CD14-positive monocyte (primary cell): ENCODE results near the gene TBC1D22A. TPM values are rescaled to one million over a fixed set of nuclear protein-coding genes. Genes with fewer than 3 reads are reported as not detected.

ENCODE experiments used
- DNase-seq, 3 donors: peaks; one replicate each; pipeline ENCODE4 v3.0.0-alpha.2; 2011 to 2022
- H2AFZ ChIP-seq: 2 replicates; pipeline ENCODE4 v1.6.0; 2012; ENCODE audit warnings: mild to moderate bottlenecking, low read depth, low read length, inconsistent platforms; ENCODE audit not compliant: insufficient read depth, poor library complexity, severe bottlenecking
- H3K27ac ChIP-seq, 2 donors: 1 replicate in 1 of 2; 2 replicates in 1 of 2; pipeline ENCODE4 v1.5.1; 2012 to 2013; ENCODE audit warnings: low read length in 2 of 2, control low read depth in 1 of 2, inconsistent platforms in 1 of 2, low read depth in 1 of 2, mild to moderate bottlenecking in 1 of 2
- H3K27me3 ChIP-seq, 2 donors: one replicate each; pipeline versions ENCODE4 v1.6.0 to v1.6.1; 2011 to 2013; ENCODE audit warnings: low read length in 2 of 2; ENCODE audit not compliant: control insufficient read depth in 2 of 2, insufficient read depth in 2 of 2
- H3K36me3 ChIP-seq, 2 donors: replicated peaks in 1 of 2; 1 replicate in 1 of 2; 2 replicates in 1 of 2; pipeline versions ENCODE4 v1.5.1 to v1.6.1; 2012 to 2013; ENCODE audit warnings: low read length in 2 of 2, control low read depth in 1 of 2, inconsistent platforms in 1 of 2, mild to moderate bottlenecking in 1 of 2; ENCODE audit not compliant: insufficient read depth in 2 of 2, control insufficient read depth in 1 of 2
- H3K4me1 ChIP-seq, 2 donors: 1 replicate in 1 of 2; 2 replicates in 1 of 2; pipeline versions ENCODE4 v1.5.1 to v1.6.1; 2012 to 2013; ENCODE audit warnings: low read length in 2 of 2, control low read depth in 1 of 2, inconsistent platforms in 1 of 2, mild to moderate bottlenecking in 1 of 2, moderate library complexity in 1 of 2; ENCODE audit not compliant: insufficient read depth in 2 of 2, control insufficient read depth in 1 of 2
- H3K4me2 ChIP-seq: replicated peaks from 2 replicates; pipeline ENCODE3; 2012; ENCODE audit warnings: low read length, moderate library complexity, mild to moderate bottlenecking; ENCODE audit not compliant: poor library complexity, severe bottlenecking; ENCODE audit errors: extremely low read depth
- H3K4me3 ChIP-seq, 3 experiments: fragments of 200-600 bp in 1 of 3; sonication (generic) in 1 of 3; replicated peaks in 1 of 3; 1 replicate in 2 of 3; 2 replicates in 1 of 3; pipeline ENCODE4 v1.5.1; 2011 to 2013; ENCODE audit warnings: low read length in 3 of 3, mild to moderate bottlenecking in 3 of 3, control low read depth in 2 of 3, low read depth in 2 of 3, inconsistent platforms in 1 of 3, moderate library complexity in 1 of 3
- H3K79me2 ChIP-seq: 2 replicates; pipeline ENCODE4 v1.6.0; 2012; ENCODE audit warnings: mild to moderate bottlenecking, control low read depth, inconsistent platforms, low read length, moderate library complexity; ENCODE audit not compliant: insufficient read depth
- H3K9ac ChIP-seq: 2 replicates; pipeline ENCODE4 v1.6.0; 2017; ENCODE audit warnings: low read length, mild to moderate bottlenecking; ENCODE audit not compliant: insufficient read depth, poor library complexity, severe bottlenecking
- H3K9me3 ChIP-seq, 2 donors: replicated peaks in 1 of 2; 1 replicate in 1 of 2; 2 replicates in 1 of 2; pipeline versions ENCODE4 v1.5.1 to v1.6.1; 2012 to 2013; ENCODE audit warnings: low read length in 2 of 2, control low read depth in 1 of 2; ENCODE audit not compliant: control insufficient read depth in 1 of 2, insufficient read depth in 1 of 2
- H4K20me1 ChIP-seq: 2 replicates; pipeline ENCODE4 v1.6.0; 2012; ENCODE audit warnings: mild to moderate bottlenecking, low read length, control low read depth, moderate library complexity; ENCODE audit not compliant: insufficient read depth
- H3K27ac Mint-ChIP-seq, 7 donors: one replicate each; pipeline ENCODE4 v1.8.0; 2020; ENCODE audit warnings: mild to moderate bottlenecking in 7 of 7, mixed read lengths in 7 of 7, moderate library complexity in 6 of 7, inconsistent platforms in 2 of 7
- H3K27me3 Mint-ChIP-seq, 3 donors: one replicate each; pipeline ENCODE4 v1.8.0; 2021 to 2022; ENCODE audit warnings: low read depth in 3 of 3, mild to moderate bottlenecking in 3 of 3, mixed read lengths in 3 of 3, moderate library complexity in 3 of 3, inconsistent platforms in 1 of 3
- H3K36me3 Mint-ChIP-seq, 2 donors: one replicate each; pipeline ENCODE4 v1.8.0; 2020; ENCODE audit warnings: mixed read lengths in 2 of 2, inconsistent platforms in 1 of 2, mild to moderate bottlenecking in 1 of 2
- H3K4me1 Mint-ChIP-seq: one replicate; pipeline ENCODE4 v1.8.0; 2020; ENCODE audit warnings: mild to moderate bottlenecking, mixed read lengths
- H3K4me3 Mint-ChIP-seq, 2 donors: one replicate each; pipeline ENCODE4 v1.8.0; 2020; ENCODE audit warnings: mild to moderate bottlenecking in 2 of 2, mixed read lengths in 2 of 2, moderate library complexity in 1 of 2
- H3K9me3 Mint-ChIP-seq, 7 donors: one replicate each; pipeline ENCODE4 v1.8.0; 2020 to 2022; ENCODE audit warnings: mixed read lengths in 7 of 7, mild to moderate bottlenecking in 6 of 7, moderate library complexity in 6 of 7, inconsistent platforms in 2 of 7
- CTCF ChIP-seq: fragments of 200-600 bp; IDR thresholded peaks from one replicate; pipeline ENCODE4 v1.8.0; 2022; ENCODE audit warnings: antibody characterized with exemption, mild to moderate bottlenecking
- WGBS: methylation state at CpG from one replicate; pipeline ENCODE4 v1.1.5; 2013; ENCODE audit warnings: missing lambda C conversion rate; ENCODE audit not compliant: insufficient coverage; 5-methylcytosine and 5-hydroxymethylcytosine counted together
- intact Hi-C, 2 donors: fragments of 100-400 bp; cut with micrococcal nuclease; formaldehyde crosslinking; loops; one replicate each; pipeline versions ENCODE4 v1.15.0 to v1.15.1; 2023
- polyA plus RNA-seq, 3 donors: library from polyadenylated mRNA; depleted of rRNA in 1 of 3; unstranded in 2 of 3; stranded (reverse) in 1 of 3; fragments of 300-500 nt in 2 of 3; fragments of >200 nt in 1 of 3; fragmentation: Illumina TruSeq in 2 of 3; gene quantifications; 1 replicate in 2 of 3; 2 replicates in 1 of 3; pipeline ENCODE4 v1.2.3, GENCODE V29; 2012 to 2021

The TBC1D22A gene
- polyA plus RNA-seq, 3 donors = 25.9 to 36.2 (median 29.5) TPM

- 92% methylated on average over 12 of the region's 15 CpGs for WGBS
- Histone ChIP-seq H3K27ac (no peak overlapping the region), H2AFZ (no peak overlapping the region), H3K9ac (no peak overlapping the region), H3K4me3 (no peak overlapping the region), H3K9me3 (no peaks in the 10 kb centered on the region), H3K79me2 (peaks cover 60% of the 10 kb centered on the region), H4K20me1 (peaks cover 99% of the 10 kb centered on the region), H3K36me3 (peaks cover 33 to 86% of the 10 kb centered on the region in 2 donors), H3K4me2 (no peak overlapping the region), H3K27me3 (no peaks in the 10 kb centered on the region), H3K4me1 (peaks cover 0 to 3% of the 10 kb centered on the region in 2 donors)
- DNase-seq = no peak
- peaks cover 0 to 2% (median 0%) of the 10 kb centered on the region in 3 donors for H3K27me3 Mint-ChIP-seq
- no peak for TF ChIP-seq CTCF
- H3K4me1 Mint-ChIP-seq = peaks cover 15% of the 10 kb centered on the region
- peak overlapping the region in 1 of 7 donors; percentile 56 for H3K27ac Mint-ChIP-seq
- H3K4me3 Mint-ChIP-seq = no peak overlapping the region
- intact Hi-C loops = no loop called here
- H3K36me3 Mint-ChIP-seq = peaks cover 71 to 74% of the 10 kb centered on the region in 2 donors
- no peaks in the 10 kb centered on the region for H3K9me3 Mint-ChIP-seq
These were observed 64.1 kb downstream of the TBC1D22A start for GRCh38 chr22:46826438-46827135.

- WGBS = 96% methylated on average over 22 of the region's 25 CpGs
- H3K36me3 Mint-ChIP-seq = peaks cover 67 to 70% of the 10 kb centered on the region in 2 donors
- TF ChIP-seq CTCF = no peak
These were observed 64.8 kb downstream of the TBC1D22A start for GRCh38 chr22:46827136-46827780.

More at GRCh38 chr22:46827136-46827780, 64.8 kb downstream of the TBC1D22A start:
- DNase-seq = no peak
- H3K9me3 Mint-ChIP-seq = no peaks in the 10 kb centered on the region
- Histone ChIP-seq H3K4me2 (no peak overlapping the region), H2AFZ (no peak overlapping the region), H3K36me3 (peaks cover 33 to 87% of the 10 kb centered on the region in 2 donors), H3K79me2 (peaks cover 63% of the 10 kb centered on the region), H4K20me1 (peaks cover 99% of the 10 kb centered on the region), H3K4me3 (no peak overlapping the region), H3K4me1 (peaks cover 0 to 3% of the 10 kb centered on the region in 2 donors), H3K27me3 (no peaks in the 10 kb centered on the region), H3K27ac (no peak overlapping the region), H3K9ac (no peak overlapping the region), H3K9me3 (no peaks in the 10 kb centered on the region)
- peaks cover 0 to 2% (median 0%) of the 10 kb centered on the region in 3 donors for H3K27me3 Mint-ChIP-seq
- H3K27ac Mint-ChIP-seq = peak overlapping the region in 2 of 7 donors; percentile 11 to 49
- H3K4me3 Mint-ChIP-seq = no peak overlapping the region
- H3K4me1 Mint-ChIP-seq = peaks cover 16% of the 10 kb centered on the region
- intact Hi-C loops = no loop called here
